Measurements from ENCODE around the gene ZNF33B. TPM values are rescaled to one million over a fixed set of nuclear protein-coding genes. Genes with fewer than 3 reads are reported as not detected.

The ZNF33B gene
- polyA plus RNA-seq, 3 donors = 46.9 to 51.9 (median 49.6) TPM

Other genes with a start within 250 kb of the ZNF33B start
- gene BMS1, start 144.2 kb upstream of the ZNF33B start, polyA plus RNA-seq (ENCODE audit: insufficient read length in 3 of 3) = 10 to 100 TPM; 24.4 to 28.1 (median 26.5) TPM